Measurements from ENCODE around the gene ZBTB7C. TPM values are rescaled to one million over a fixed set of nuclear protein-coding genes. Genes with fewer than 3 reads are reported as not detected.

The ZBTB7C gene
- total RNA-seq, 1 experiment from 2014 or later, result 0.33 TPM

DNA sequence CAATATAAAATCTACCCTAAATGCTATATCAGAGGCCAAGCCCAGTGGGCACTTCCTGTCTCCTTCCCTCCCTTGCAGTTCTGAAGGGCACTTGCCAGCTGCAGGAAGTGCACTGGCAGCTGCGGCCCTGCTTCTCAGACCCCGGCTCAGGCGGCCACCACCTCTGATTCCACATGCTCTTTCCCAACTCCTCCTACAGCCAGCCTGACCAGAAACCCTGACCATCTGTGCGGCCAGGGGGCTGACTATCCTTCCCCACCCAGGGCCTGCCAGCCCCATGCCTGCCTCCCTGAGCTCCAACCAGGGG is 88.6 kb downstream of the ZBTB7C start:
- WGBS (ENCODE audit: extremely low coverage, insufficient read length, low lambda C conversion rate), result no CpG with 5 or more reads among the region's 4 CpGs
- Histone ChIP-seq H2BK120ac (ENCODE audit: low read depth, low read length, poor library complexity, severe bottlenecking) (no peak overlapping the region), H3K4me2 (ENCODE audit: insufficient read depth, insufficient read length, low read length) (no peak overlapping the region), H3K4ac (ENCODE audit: low read depth, low read length) (no peak overlapping the region), H3K4me1 (ENCODE audit: insufficient read depth, low read length) (no peaks in the 10 kb centered on the region), H2BK15ac (ENCODE audit: low read depth, low read length) (no peak overlapping the region), H4K5ac (ENCODE audit: insufficient read length, low read depth, low read length) (no peak overlapping the region), H3K23ac (ENCODE audit: insufficient read length, low read depth, low read length) (no peak overlapping the region), H3K79me2 (ENCODE audit: insufficient read depth, low read length) (no peaks in the 10 kb centered on the region), H4K8ac (replicated peaks; ENCODE audit: insufficient read length, low read depth, low read length) (no peak overlapping the region), H4K91ac (ENCODE audit: insufficient read length, low read depth, low read length) (no peak overlapping the region), H2AK5ac (ENCODE audit: insufficient read length, low read length) (no peak overlapping the region), H2BK12ac (ENCODE audit: insufficient read length, low read depth, low read length) (no peak overlapping the region), H3K23me2 (ENCODE audit: insufficient read length, low read depth, low read length, poor library complexity, severe bottlenecking) (no peaks in the 10 kb centered on the region), H3K79me1 (ENCODE audit: insufficient read depth, low read depth, low read length, poor library complexity, severe bottlenecking) (no peaks in the 10 kb centered on the region), H3K18ac (ENCODE audit: insufficient read length, low read depth, low read length) (no peak overlapping the region), H3K27ac (ENCODE audit: insufficient read length, low read depth, low read length) (no peak overlapping the region), H4K20me1 (ENCODE audit: control insufficient read depth, insufficient read depth, insufficient read length) (no peaks in the 10 kb centered on the region), H2BK5ac (ENCODE audit: insufficient read length, low read length) (no peak overlapping the region), H3K9ac (ENCODE audit: extremely low read depth, insufficient read length, low read length) (no peak overlapping the region), H3K56ac (ENCODE audit: insufficient read length, low read depth, low read length) (no peak overlapping the region), H2BK20ac (ENCODE audit: low read depth, low read length, poor library complexity, severe bottlenecking) (no peak overlapping the region), H3K9me3 (ENCODE audit: control insufficient read depth, low read depth, low read length) (no peaks in the 10 kb centered on the region), H3K14ac (ENCODE audit: insufficient read depth, low read length) (no peak overlapping the region), H3T11ph (ENCODE audit: low read length) (no peak overlapping the region), H3K27me3 (ENCODE audit: insufficient read depth, low read length) (no peaks in the 10 kb centered on the region), H2AFZ (ENCODE audit: low read length) (no peak overlapping the region)
- Mint-ChIP-seq H3K4me3 (no peak overlapping the region), H3K4me1 (peaks cover 13 to 32% of the 10 kb centered on the region in 2 experiments), H3K9me3 (no peaks in the 10 kb centered on the region; a peak in 1 of 5 replicates), H3K27ac (no peak overlapping the region), H3K36me3 (ENCODE audit: insufficient read depth in 1 of 3, low read depth in 3 of 3) (no peaks in the 10 kb centered on the region), H3K27me3 (ENCODE audit: low read depth) (peaks cover 1% of the 10 kb centered on the region; the same call in 1 of the 2 replicates)
- TF ChIP-seq, protein P1, sequence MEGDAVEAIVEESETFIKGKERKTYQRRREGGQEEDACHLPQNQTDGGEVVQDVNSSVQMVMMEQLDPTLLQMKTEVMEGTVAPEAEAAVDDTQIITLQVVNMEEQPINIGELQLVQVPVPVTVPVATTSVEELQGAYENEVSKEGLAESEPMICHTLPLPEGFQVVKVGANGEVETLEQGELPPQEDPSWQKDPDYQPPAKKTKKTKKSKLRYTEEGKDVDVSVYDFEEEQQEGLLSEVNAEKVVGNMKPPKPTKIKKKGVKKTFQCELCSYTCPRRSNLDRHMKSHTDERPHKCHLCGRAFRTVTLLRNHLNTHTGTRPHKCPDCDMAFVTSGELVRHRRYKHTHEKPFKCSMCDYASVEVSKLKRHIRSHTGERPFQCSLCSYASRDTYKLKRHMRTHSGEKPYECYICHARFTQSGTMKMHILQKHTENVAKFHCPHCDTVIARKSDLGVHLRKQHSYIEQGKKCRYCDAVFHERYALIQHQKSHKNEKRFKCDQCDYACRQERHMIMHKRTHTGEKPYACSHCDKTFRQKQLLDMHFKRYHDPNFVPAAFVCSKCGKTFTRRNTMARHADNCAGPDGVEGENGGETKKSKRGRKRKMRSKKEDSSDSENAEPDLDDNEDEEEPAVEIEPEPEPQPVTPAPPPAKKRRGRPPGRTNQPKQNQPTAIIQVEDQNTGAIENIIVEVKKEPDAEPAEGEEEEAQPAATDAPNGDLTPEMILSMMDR (conservative IDR thresholded peaks at IDR 0.05), result no peak
- no peak for DNase-seq

All from H9 (cell line).